Calu3 (cell line): ENCODE data around the gene METTL27. TPM values are rescaled to one million over a fixed set of nuclear protein-coding genes. Genes with fewer than 3 reads are reported as not detected.
"Not testable (repeated sequence)": the region's sequence is repeated elsewhere in the genome, so short reads cannot be mapped to it uniquely, and the experiment has no call there.

Source experiments
- BruUV-seq: library from RNA; stranded (reverse); fragments of 400-500 nt; replicated peaks from 2 replicates; lab custom pipeline; 2021; lab: Mats Ljungman, UMichigan
- CTCF ChIA-PET: fragments of 300-600 bp; sonication (Branson Sonifier 250); formaldehyde crosslinking; loops from one replicate; lab custom pipeline; 2022; ENCODE audit warnings: antibody characterized with exemption; lab: Charles Lee
- DNase-seq: peaks from one replicate; pipeline ENCODE4 v3.0.0; 2022
- H3K27ac Mint-ChIP-seq: one replicate; pipeline ENCODE4 v1.8.0; 2022; ENCODE audit warnings: mixed read lengths; ENCODE audit not compliant: unreplicated experiment
- H3K27me3 Mint-ChIP-seq: one replicate; pipeline ENCODE4 v1.8.0; 2022; ENCODE audit warnings: mixed read lengths; ENCODE audit not compliant: unreplicated experiment
- H3K36me3 Mint-ChIP-seq: one replicate; pipeline ENCODE4 v1.8.0; 2022; ENCODE audit warnings: mild to moderate bottlenecking, moderate library complexity, mixed read lengths; ENCODE audit not compliant: insufficient read depth, unreplicated experiment
- H3K4me1 Mint-ChIP-seq: one replicate; pipeline ENCODE4 v1.8.0; 2022; ENCODE audit warnings: mild to moderate bottlenecking, low read depth, mixed read lengths; ENCODE audit not compliant: unreplicated experiment
- H3K4me3 Mint-ChIP-seq: one replicate; pipeline ENCODE4 v1.8.0; 2022; ENCODE audit warnings: mild to moderate bottlenecking, low read depth, moderate library complexity, mixed read lengths; ENCODE audit not compliant: unreplicated experiment
- H3K9me3 Mint-ChIP-seq: one replicate; pipeline ENCODE4 v1.8.0; 2022; ENCODE audit warnings: low read depth, mixed read lengths; ENCODE audit not compliant: unreplicated experiment
- intact Hi-C: fragments of 100-400 bp; cut with micrococcal nuclease; formaldehyde crosslinking; loops from one replicate; pipeline ENCODE4 v1.10.0; 2022; ENCODE audit not compliant: unreplicated experiment
- total RNA-seq: library from RNA; stranded (reverse); gene quantifications from 2 replicates; pipeline ENCODE4 v1.2.3, GENCODE V29; 2022
- TF ChIP-seq, protein P1 (sequence below): fragments of 200-600 bp; IDR thresholded peaks from one replicate; pipeline ENCODE4 v1.8.0; 2022; ENCODE audit warnings: antibody characterized with exemption; ENCODE audit not compliant: unreplicated experiment

Gene METTL27
- total RNA-seq, 1 experiment from 2014 or later = 14.3 TPM

DNA sequence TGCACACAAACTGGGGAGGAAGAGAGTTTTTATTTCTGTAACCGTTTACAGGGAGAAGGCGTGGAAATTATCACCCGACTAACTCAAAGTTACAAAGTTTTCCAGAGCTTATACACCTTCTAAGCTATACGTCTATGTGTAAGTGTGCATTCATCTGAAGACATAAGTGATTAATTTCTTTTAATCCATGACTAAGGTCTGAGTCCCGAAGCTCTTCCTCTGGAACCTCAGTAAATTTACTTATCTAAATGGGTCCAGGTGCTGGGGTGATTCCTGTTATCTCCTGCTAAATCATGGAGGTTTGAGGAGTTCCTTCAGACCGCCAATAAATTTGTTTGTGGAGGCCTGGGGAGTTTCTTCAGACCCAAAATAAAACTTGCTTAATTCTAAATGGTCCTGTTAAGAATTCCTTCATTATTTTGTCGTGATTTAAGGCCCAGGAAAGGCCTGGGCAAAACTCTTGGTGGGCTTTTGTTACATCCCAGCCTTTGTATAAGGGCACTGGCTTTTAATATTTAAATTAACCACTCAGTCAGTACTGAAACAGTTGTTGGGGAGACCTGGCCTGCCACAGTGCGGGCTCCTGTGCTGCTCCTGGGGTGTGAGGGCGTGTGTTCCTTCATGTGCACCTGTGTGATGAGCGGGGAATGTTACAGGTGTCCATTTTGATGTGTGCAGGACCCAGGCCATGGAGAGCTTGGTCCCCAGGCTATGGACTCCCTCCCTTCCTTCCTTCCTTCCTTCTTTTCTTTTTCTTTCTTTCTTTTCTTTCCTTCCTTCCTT, 5.8 kb upstream of the METTL27 start:
- CTCF ChIA-PET = no interaction called here
- Mint-ChIP-seq H3K27me3 (no peaks in the 10 kb centered on the region), H3K9me3 (no peaks in the 10 kb centered on the region), H3K36me3 (peaks cover 12% of the 10 kb centered on the region), H3K4me3 (no peak overlapping the region), H3K27ac (no peak overlapping the region), H3K4me1 (peaks cover 30% of the 10 kb centered on the region)
- intact Hi-C loops = no loop called here
- DNase-seq = no peak
- TF ChIP-seq, protein P1, sequence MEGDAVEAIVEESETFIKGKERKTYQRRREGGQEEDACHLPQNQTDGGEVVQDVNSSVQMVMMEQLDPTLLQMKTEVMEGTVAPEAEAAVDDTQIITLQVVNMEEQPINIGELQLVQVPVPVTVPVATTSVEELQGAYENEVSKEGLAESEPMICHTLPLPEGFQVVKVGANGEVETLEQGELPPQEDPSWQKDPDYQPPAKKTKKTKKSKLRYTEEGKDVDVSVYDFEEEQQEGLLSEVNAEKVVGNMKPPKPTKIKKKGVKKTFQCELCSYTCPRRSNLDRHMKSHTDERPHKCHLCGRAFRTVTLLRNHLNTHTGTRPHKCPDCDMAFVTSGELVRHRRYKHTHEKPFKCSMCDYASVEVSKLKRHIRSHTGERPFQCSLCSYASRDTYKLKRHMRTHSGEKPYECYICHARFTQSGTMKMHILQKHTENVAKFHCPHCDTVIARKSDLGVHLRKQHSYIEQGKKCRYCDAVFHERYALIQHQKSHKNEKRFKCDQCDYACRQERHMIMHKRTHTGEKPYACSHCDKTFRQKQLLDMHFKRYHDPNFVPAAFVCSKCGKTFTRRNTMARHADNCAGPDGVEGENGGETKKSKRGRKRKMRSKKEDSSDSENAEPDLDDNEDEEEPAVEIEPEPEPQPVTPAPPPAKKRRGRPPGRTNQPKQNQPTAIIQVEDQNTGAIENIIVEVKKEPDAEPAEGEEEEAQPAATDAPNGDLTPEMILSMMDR = no peak
- BruUV-seq = no TSS peak

- CTCF ChIA-PET, DNase-seq, H3K4me3 Mint-ChIP-seq, H3K27me3 Mint-ChIP-seq, H3K27ac Mint-ChIP-seq, H3K9me3 Mint-ChIP-seq, intact Hi-C loops, BruUV-seq: not testable (repeated sequence)
- Mint-ChIP-seq H3K36me3 (peaks cover 17% of the 10 kb centered on the region), H3K4me1 (peaks cover 15% of the 10 kb centered on the region)
Observed at GRCh38 chr7:73845701-73846195, 3.4 kb upstream of the METTL27 start.

DNA sequence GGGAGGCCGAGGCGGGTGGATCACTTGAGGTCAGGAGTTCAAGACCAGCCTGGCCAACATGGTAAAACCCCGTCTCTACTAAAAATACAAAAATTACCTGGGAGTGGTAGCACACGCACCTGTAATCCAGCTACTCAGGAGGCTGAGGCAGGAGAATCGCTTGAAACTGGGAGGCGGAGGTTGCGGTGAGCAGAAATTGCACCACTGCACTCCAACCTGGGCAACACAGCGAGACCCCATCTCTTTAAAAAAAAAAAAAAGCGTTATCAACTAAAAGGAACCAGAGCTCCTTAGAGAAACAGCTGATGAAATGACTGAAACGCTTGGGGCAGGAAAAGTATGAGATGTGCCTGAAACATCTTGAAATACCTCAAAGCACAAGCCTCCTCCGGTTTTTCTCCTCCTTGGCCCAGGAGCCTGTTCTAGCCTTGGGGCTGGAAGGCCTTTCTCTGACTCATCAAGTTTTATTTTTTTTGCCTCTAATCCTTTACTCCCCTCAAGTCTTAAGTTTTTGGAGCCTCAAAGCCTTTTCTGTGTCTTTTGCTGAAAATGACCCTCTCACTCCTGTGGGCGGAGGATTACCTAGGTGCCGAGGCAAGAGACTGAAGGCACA, 2.6 kb upstream of the METTL27 start:
- no peak for DNase-seq
- H3K4me1 Mint-ChIP-seq = peaks cover 9% of the 10 kb centered on the region
- BruUV-seq = no TSS peak
- CTCF ChIA-PET = no interaction called here
- no peaks in the 10 kb centered on the region for H3K9me3 Mint-ChIP-seq
- TF ChIP-seq, protein P1 = no peak
- peaks cover 18% of the 10 kb centered on the region for H3K36me3 Mint-ChIP-seq
- intact Hi-C loops = no loop called here
- H3K27me3 Mint-ChIP-seq = no peaks in the 10 kb centered on the region
- no peak overlapping the region for H3K4me3 Mint-ChIP-seq
- H3K27ac Mint-ChIP-seq = no peak overlapping the region

DNA sequence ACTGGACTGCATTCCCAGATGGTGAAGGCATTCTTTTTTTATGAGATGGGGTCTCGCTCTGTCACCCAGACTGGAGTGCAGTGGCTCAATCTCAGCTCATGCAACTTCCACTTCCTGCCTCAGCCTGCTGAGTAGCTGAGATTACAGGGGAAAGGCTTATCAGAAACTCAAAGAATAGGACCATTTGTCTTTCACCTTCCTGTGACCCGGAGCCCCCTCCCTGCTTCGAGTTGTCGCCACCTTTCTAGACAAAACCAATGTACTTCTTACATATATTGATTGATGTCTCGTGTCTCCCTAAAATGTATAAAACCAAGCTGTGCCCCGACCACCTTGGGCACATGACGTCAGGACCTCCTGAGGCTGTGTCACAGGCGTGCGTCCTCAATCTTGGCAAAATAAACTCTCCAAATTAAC, 1.8 kb upstream of the METTL27 start:
- Mint-ChIP-seq H3K4me1 (peaks cover 3% of the 10 kb centered on the region), H3K27ac (no peak overlapping the region), H3K36me3 (peaks cover 18% of the 10 kb centered on the region), H3K27me3 (no peaks in the 10 kb centered on the region), H3K4me3 (no peak overlapping the region), H3K9me3 (no peaks in the 10 kb centered on the region)
- intact Hi-C loops = no loop called here
- CTCF ChIA-PET = no interaction called here
- TF ChIP-seq, protein P1 = no peak
- DNase-seq = no peak
- no TSS peak for BruUV-seq
